Superior temporal gyrus (tissue), 1 donor: ENCODE measurements around the gene ACTR6.

Experiments
- DNase-seq: peaks from one replicate; pipeline ENCODE4 v3.0.0-alpha.2; 2016; ENCODE audit errors: extremely low spot score

Gene ACTR6

GRCh38 chr12:100266585-100266834, 65.9 kb downstream of the ACTR6 start:
- no peak for DNase-seq

GRCh38 chr12:100266835-100267602, 66.4 kb downstream of the ACTR6 start, which contains the start of the genes DEPDC4 and SCYL2:
DEPDC4 (minus strand) TSS chr12:100267079; CDS start chr12:100267076, 3 bp downstream.
SCYL2 (plus strand) TSS chr12:100267177; CDS start chr12:100282971, 15,794 bp downstream.
- peak; percentile 98 for DNase-seq

GRCh38 chr12:100267603-100268281, 67.1 kb downstream of the ACTR6 start:
- no peak for DNase-seq

GRCh38 chr12:100268835-100269564, 68.4 kb downstream of the ACTR6 start:
- DNase-seq, result no peak

- no peak for DNase-seq
These were observed 73.2 kb downstream of the ACTR6 start for GRCh38 chr12:100273782-100274181.
